ENCODE measurements around the gene OXCT2. TPM values are rescaled to one million over a fixed set of nuclear protein-coding genes. Genes with fewer than 3 reads are reported as not detected.
"Not testable (repeated sequence)": the region's sequence is repeated elsewhere in the genome, so short reads cannot be mapped to it uniquely, and the experiment has no call there.

Gene OXCT2
- total RNA-seq, 2 experiments from 2014 or later: not detected

- Mint-ChIP-seq H3K4me3 (peak overlapping the region; percentile 35), H3K27ac (peak overlapping the region; percentile 94), H3K4me1 (peaks cover 13% of the 10 kb centered on the region)
- DNase-seq: peak; percentile 87
- CTCF ChIA-PET: interaction anchor here (0.6 to 2.2 kb wide), 28 partner anchors 8 to 549 kb away, joined by 3 to 9 read pairs (median 4); partner anchors contain the start of genes BMP8B, CAP1 and PPIE
- H3K27me3 Mint-ChIP-seq; POLR2A ChIA-PET; H3K9me3 Mint-ChIP-seq; H3K36me3 Mint-ChIP-seq (ENCODE audit: low read depth): not testable (repeated sequence)
Measured at GRCh38 chr1:39798859-39799769, 28.0 kb upstream of the OXCT2 start.

DNA sequence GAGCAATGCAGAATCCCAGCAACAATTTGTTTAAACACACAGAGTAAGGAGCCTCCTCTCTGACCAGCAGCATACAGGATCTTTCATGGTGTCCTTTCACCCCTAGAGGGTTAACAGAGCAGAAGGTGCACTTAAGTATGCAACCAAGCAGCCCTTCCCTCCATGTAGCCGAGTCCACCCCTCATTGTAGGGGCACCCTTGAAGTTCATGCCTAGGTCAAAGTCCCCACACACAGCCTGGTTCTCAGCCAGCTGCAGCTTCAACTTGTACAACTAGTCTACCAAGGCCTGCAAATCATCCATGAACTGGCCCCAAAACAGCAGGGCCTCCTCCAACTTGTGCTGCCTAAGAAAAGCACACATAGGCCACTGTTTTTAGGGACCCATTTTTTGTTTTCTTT, 24.5 kb upstream of the OXCT2 start:
- ChIA-PET CTCF (no interaction called here), POLR2A (no interaction called here)
- H3K9me3 Mint-ChIP-seq: no peaks in the 10 kb centered on the region
- DNase-seq: no peak
- H3K4me3 Mint-ChIP-seq: no peak overlapping the region
- peaks cover 11% of the 10 kb centered on the region for H3K27me3 Mint-ChIP-seq
- H3K4me1 Mint-ChIP-seq: peaks cover 18% of the 10 kb centered on the region
- peaks cover 3% of the 10 kb centered on the region for H3K36me3 Mint-ChIP-seq (ENCODE audit: low read depth)
- H3K27ac Mint-ChIP-seq: no peak overlapping the region

- no peaks in the 10 kb centered on the region for H3K36me3 Mint-ChIP-seq (ENCODE audit: low read depth)
- peaks cover 30% of the 10 kb centered on the region for H3K27me3 Mint-ChIP-seq
- CTCF ChIA-PET: interaction anchor here (1.5 kb wide), 1 partner anchor 181 kb away, joined by 3 read pairs; no protein-coding TSS in a partner anchor
- POLR2A ChIA-PET: no interaction called here
- no peak overlapping the region for H3K4me3 Mint-ChIP-seq
- peaks cover 7% of the 10 kb centered on the region for H3K4me1 Mint-ChIP-seq
- no peaks in the 10 kb centered on the region for H3K9me3 Mint-ChIP-seq
- DNase-seq: no peak
- H3K27ac Mint-ChIP-seq: no peak overlapping the region
Measured at GRCh38 chr1:39791838-39792237, 20.7 kb upstream of the OXCT2 start.

- Mint-ChIP-seq H3K36me3 (ENCODE audit: low read depth) (no peaks in the 10 kb centered on the region), H3K27me3 (peaks cover 37% of the 10 kb centered on the region), H3K4me1 (peaks cover 7% of the 10 kb centered on the region), H3K4me3 (peak overlapping the region; percentile 62), H3K9me3 (no peaks in the 10 kb centered on the region), H3K27ac (peak overlapping the region; percentile 42)
- ChIA-PET CTCF (interaction anchor here (2.1 kb wide), 1 partner anchor 9 kb away, joined by 7 read pairs; no protein-coding TSS in a partner anchor), POLR2A (no interaction called here)
- no peak for DNase-seq
Measured at GRCh38 chr1:39789571-39790110, 18.5 kb upstream of the OXCT2 start.

DNA sequence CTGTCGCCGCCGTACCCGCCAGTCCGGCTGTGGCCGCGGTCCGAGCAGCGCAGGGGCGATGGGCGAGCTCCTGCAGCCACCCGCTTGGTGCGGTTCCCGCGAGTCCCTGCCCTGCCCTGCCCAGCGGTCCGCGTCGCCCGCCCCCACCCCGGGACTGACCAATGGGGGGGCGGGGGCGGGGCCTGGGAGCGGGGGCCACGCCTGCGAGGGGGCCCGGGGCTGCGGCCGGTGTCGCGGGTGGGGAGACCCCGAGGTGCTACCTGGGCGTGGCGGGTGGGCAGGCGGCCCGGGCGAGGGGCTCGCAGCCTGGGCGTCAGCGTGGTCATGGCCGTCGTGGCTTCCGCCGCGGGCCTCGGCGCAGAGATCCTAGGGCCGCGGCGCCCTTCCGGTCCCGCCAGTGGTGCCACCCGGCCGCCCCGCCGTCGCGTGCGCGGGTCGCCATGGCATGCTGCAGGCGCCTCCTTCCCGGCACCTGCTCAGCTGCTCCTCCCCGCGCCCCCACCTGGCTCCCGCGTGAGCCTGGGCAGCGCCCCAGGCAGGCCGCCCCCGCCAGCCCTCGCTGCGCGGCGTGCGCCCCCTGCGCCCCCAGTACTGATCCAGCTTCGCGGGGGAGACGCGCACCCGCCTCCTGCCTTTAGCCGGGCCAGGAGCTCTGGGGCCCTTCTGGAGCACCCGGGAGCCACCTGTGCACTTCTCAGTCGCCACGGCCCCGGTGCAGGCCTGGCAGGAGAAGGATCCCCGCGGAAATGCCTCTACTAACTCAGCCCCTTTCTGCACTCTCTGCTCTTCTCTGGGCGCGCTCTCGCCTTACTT, 17.8 kb upstream of the OXCT2 start, which contains the start of gene BMP8B:
Gene BMP8B, minus strand, starts transcription at position 108 of the 813 bp plus-strand sequence. CDS start 380 bp downstream, outside the sequence.
- Mint-ChIP-seq H3K9me3 (no peaks in the 10 kb centered on the region), H3K4me3 (peak within 1 kb of the TSS; percentile 62), H3K36me3 (ENCODE audit: low read depth) (no peaks in the 10 kb centered on the region), H3K4me1 (peaks cover 7% of the 10 kb centered on the region), H3K27ac (peak within 1 kb of the TSS; percentile 42), H3K27me3 (peaks cover 37% of the 10 kb centered on the region)
- ChIA-PET CTCF (interaction anchor here (2.1 kb wide), 1 partner anchor 10 kb away, joined by 7 read pairs; no protein-coding TSS in a partner anchor), POLR2A (no interaction called here)
- peak; percentile 28 for DNase-seq

DNA sequence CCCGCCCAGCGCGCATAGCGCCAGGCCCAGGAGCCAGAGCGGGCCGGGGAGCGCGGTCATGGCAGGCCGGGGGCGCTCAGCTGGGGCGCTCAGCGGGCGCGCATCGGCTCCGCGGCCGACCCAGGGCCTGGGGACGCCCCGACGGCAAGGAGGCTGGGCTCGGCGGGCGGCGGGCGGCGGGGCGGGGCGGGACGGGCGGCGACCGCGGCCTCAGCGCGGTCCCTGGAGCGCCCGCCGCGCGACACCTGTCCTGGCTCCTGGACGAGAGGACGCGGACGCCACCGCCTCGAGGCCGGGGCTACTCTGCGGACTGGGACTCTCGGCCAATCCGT, 17.2 kb upstream of the OXCT2 start:
- H3K27ac Mint-ChIP-seq: no peak overlapping the region
- H3K36me3 Mint-ChIP-seq (ENCODE audit: low read depth): no peaks in the 10 kb centered on the region
- POLR2A ChIA-PET: no interaction called here
- CTCF ChIA-PET: interaction anchor here (2.1 kb wide), 1 partner anchor 10 kb away, joined by 7 read pairs; no protein-coding TSS in a partner anchor
- H3K4me1 Mint-ChIP-seq: peaks cover 7% of the 10 kb centered on the region
- DNase-seq: no peak
- peaks cover 34% of the 10 kb centered on the region for H3K27me3 Mint-ChIP-seq
- H3K4me3 Mint-ChIP-seq: no peak overlapping the region
- H3K9me3 Mint-ChIP-seq: no peaks in the 10 kb centered on the region

DNA sequence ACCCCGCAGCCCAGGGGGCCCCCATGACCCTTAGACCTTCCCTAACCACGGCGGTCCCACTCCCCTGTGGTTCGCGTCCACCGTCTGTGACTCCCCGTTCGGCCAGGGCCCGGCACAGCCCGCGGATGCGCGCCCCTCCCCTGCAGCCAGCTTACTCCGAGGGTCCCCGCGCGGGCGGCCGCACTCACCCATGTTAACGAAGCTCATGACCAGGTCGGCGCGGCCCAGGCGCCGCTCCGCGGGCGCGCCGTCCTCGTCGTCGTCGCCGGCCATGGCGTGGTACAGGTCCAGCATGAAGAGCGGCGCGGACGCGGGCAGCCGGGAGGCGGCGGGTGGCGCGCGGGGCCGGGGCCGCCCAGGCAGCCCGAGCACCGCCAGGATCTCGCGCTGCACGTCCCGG, 16.8 kb upstream of the OXCT2 start:
- H3K36me3 Mint-ChIP-seq (ENCODE audit: low read depth); H3K4me3 Mint-ChIP-seq; H3K9me3 Mint-ChIP-seq; H3K27ac Mint-ChIP-seq; DNase-seq; H3K4me1 Mint-ChIP-seq; POLR2A ChIA-PET: not testable (repeated sequence)
- peaks cover 33% of the 10 kb centered on the region for H3K27me3 Mint-ChIP-seq
- CTCF ChIA-PET: interaction anchor here (2.1 kb wide), 1 partner anchor 11 kb away, joined by 7 read pairs; no protein-coding TSS in a partner anchor

- Mint-ChIP-seq H3K4me3 (peak overlapping the region; percentile 43), H3K27me3 (peaks cover 31% of the 10 kb centered on the region), H3K27ac (no peak overlapping the region), H3K9me3 (no peaks in the 10 kb centered on the region), H3K36me3 (ENCODE audit: low read depth) (no peaks in the 10 kb centered on the region), H3K4me1 (peaks cover 3% of the 10 kb centered on the region)
- no peak for DNase-seq
- POLR2A ChIA-PET: no interaction called here
- CTCF ChIA-PET: interaction anchor here (1.0 kb wide), 1 partner anchor 12 kb away, joined by 4 read pairs; no protein-coding TSS in a partner anchor
Measured at GRCh38 chr1:39787468-39787867, 16.3 kb upstream of the OXCT2 start.

DNA sequence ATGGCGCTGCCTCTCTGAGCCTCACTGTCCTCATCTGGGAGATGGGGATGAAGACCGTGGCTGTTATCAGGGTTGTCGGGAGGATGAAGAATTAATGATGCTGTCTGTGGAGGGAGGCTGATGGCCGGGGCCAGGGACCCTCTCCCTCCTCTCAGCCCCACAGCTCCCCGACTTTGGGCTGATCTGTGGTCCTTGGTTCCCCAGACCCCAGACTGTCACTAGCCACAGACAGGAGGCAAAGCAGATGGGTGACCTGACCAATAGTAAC, 15.9 kb upstream of the OXCT2 start:
- peaks cover 31% of the 10 kb centered on the region for H3K27me3 Mint-ChIP-seq
- H3K27ac Mint-ChIP-seq; H3K4me1 Mint-ChIP-seq; POLR2A ChIA-PET; H3K4me3 Mint-ChIP-seq; H3K36me3 Mint-ChIP-seq (ENCODE audit: low read depth); DNase-seq; H3K9me3 Mint-ChIP-seq: not testable (repeated sequence)
- CTCF ChIA-PET: interaction anchor here (1.0 kb wide), 1 partner anchor 12 kb away, joined by 4 read pairs; no protein-coding TSS in a partner anchor

- DNase-seq; H3K36me3 Mint-ChIP-seq (ENCODE audit: low read depth); H3K4me3 Mint-ChIP-seq; H3K4me1 Mint-ChIP-seq; H3K27ac Mint-ChIP-seq; POLR2A ChIA-PET; H3K9me3 Mint-ChIP-seq: not testable (repeated sequence)
- peaks cover 30% of the 10 kb centered on the region for H3K27me3 Mint-ChIP-seq
- CTCF ChIA-PET: interaction anchor here (0.9 to 1.0 kb wide), 2 partner anchors 12 to 13 kb away, joined by 3 to 4 read pairs; no protein-coding TSS in a partner anchor
Measured at GRCh38 chr1:39786303-39787107, 15.4 kb upstream of the OXCT2 start.

DNA sequence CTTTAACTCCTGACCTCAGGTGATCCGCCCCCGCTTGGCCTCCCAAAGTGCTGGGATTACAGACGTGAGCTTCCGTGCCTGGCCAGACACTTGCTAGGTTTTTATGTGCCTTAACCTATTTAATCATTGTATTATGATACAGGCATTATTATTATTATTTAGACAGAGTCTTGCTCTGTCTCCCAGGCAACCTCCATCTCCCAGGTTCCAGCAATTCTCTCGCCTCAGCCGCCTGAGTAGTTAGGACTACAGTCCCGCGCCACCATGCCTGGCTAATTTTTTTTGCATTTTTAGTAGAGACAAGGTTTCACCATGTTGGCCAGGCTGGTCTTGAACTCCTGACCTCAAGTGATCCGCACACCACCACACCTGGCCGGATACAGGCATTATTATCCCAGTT, 11.5 kb upstream of the OXCT2 start:
- H3K9me3 Mint-ChIP-seq; H3K27ac Mint-ChIP-seq; H3K4me3 Mint-ChIP-seq; DNase-seq; CTCF ChIA-PET; H3K36me3 Mint-ChIP-seq (ENCODE audit: low read depth); H3K4me1 Mint-ChIP-seq; POLR2A ChIA-PET: not testable (repeated sequence)
- peaks cover 19% of the 10 kb centered on the region for H3K27me3 Mint-ChIP-seq

GRCh38 chr1:39782103-39782502, 11.0 kb upstream of the OXCT2 start:
- CTCF ChIA-PET: no interaction called here
- no peak overlapping the region for H3K27ac Mint-ChIP-seq
- H3K36me3 Mint-ChIP-seq (ENCODE audit: low read depth): no peaks in the 10 kb centered on the region
- no peaks in the 10 kb centered on the region for H3K4me1 Mint-ChIP-seq
- no peak overlapping the region for H3K4me3 Mint-ChIP-seq
- peaks cover 13% of the 10 kb centered on the region for H3K27me3 Mint-ChIP-seq
- POLR2A ChIA-PET: no interaction called here
- no peaks in the 10 kb centered on the region for H3K9me3 Mint-ChIP-seq
- DNase-seq: no peak

All from activated CD4-positive, alpha-beta T cell treated with anti-CD3 and anti-CD28 coated beads, Interleukin-2, amount 10 ng/mL, durations not matched to agents 7 days and 5 days (primary cell).